ENCODE results near the gene NDUFA9.

Gene NDUFA9

GRCh38 chr12:4648501-4649357 is at the start of gene NDUFA9, which contains the start of gene AKAP3:
Gene NDUFA9 (plus strand): TSS chr12:4649114. CDS start chr12:4649127, 13 bp downstream.
Gene AKAP3 (minus strand): TSS chr12:4649051. CDS start chr12:4638196, 10,855 bp downstream.
- in situ Hi-C loops (cut with HindIII; ENCODE audit: low sequenced_read_pairs): no loop called here

GRCh38 chr12:4603421-4603820 is 45.5 kb upstream of the NDUFA9 start:
- in situ Hi-C loops (cut with HindIII; ENCODE audit: low sequenced_read_pairs): no loop called here

GRCh38 chr12:4603946-4604345 is 45.0 kb upstream of the NDUFA9 start:
- in situ Hi-C loops (cut with HindIII; ENCODE audit: low sequenced_read_pairs): no loop called here

GRCh38 chr12:4604684-4605193 is 44.2 kb upstream of the NDUFA9 start:
- in situ Hi-C loops (cut with HindIII; ENCODE audit: low sequenced_read_pairs): no loop called here

GRCh38 chr12:4607056-4607455 is 41.9 kb upstream of the NDUFA9 start:
- in situ Hi-C loops (cut with HindIII; ENCODE audit: low sequenced_read_pairs): no loop called here

GRCh38 chr12:4609071-4609470 is 39.8 kb upstream of the NDUFA9 start:
- in situ Hi-C loops (cut with HindIII; ENCODE audit: low sequenced_read_pairs): no loop called here

GRCh38 chr12:4610481-4610880 is 38.4 kb upstream of the NDUFA9 start:
- in situ Hi-C loops (cut with HindIII; ENCODE audit: low sequenced_read_pairs): no loop called here

GRCh38 chr12:4615667-4616066 is 33.2 kb upstream of the NDUFA9 start:
- in situ Hi-C loops (cut with HindIII; ENCODE audit: low sequenced_read_pairs): no loop called here

GRCh38 chr12:4621511-4621910 is 27.4 kb upstream of the NDUFA9 start:
- in situ Hi-C loops (cut with HindIII; ENCODE audit: low sequenced_read_pairs): no loop called here

GRCh38 chr12:4626543-4626942 is 22.4 kb upstream of the NDUFA9 start:
- in situ Hi-C loops (cut with HindIII; ENCODE audit: low sequenced_read_pairs): no loop called here

GRCh38 chr12:4628406-4628805 is 20.5 kb upstream of the NDUFA9 start:
- in situ Hi-C loops (cut with HindIII; ENCODE audit: low sequenced_read_pairs): no loop called here

- in situ Hi-C loops (cut with HindIII; ENCODE audit: low sequenced_read_pairs): no loop called here
These were observed 18.7 kb upstream of the NDUFA9 start for GRCh38 chr12:4630262-4630661.

GRCh38 chr12:4643747-4644146 is 5.2 kb upstream of the NDUFA9 start:
- in situ Hi-C loops (cut with HindIII; ENCODE audit: low sequenced_read_pairs): no loop called here

- in situ Hi-C loops (cut with HindIII; ENCODE audit: low sequenced_read_pairs): no loop called here
These were observed 3.9 kb upstream of the NDUFA9 start for GRCh38 chr12:4645023-4645422.

GRCh38 chr12:4648104-4648500 is 812 bp upstream of the NDUFA9 start:
- in situ Hi-C loops (cut with HindIII; ENCODE audit: low sequenced_read_pairs): no loop called here

- in situ Hi-C loops (cut with HindIII; ENCODE audit: low sequenced_read_pairs): no loop called here
These were observed 396 bp downstream of the NDUFA9 start for GRCh38 chr12:4649358-4649661.

GRCh38 chr12:4653257-4653656 is 4.3 kb downstream of the NDUFA9 start:
- in situ Hi-C loops (cut with HindIII; ENCODE audit: low sequenced_read_pairs): loop anchor here (25.0 kb wide), 1 partner anchor 109 kb away; no protein-coding TSS in a partner anchor

GRCh38 chr12:4653691-4654090 is 4.8 kb downstream of the NDUFA9 start:
- in situ Hi-C loops (cut with HindIII; ENCODE audit: low sequenced_read_pairs): loop anchor here (25.0 kb wide), 1 partner anchor 109 kb away; no protein-coding TSS in a partner anchor

- in situ Hi-C loops (cut with HindIII; ENCODE audit: low sequenced_read_pairs): loop anchor here (25.0 kb wide), 1 partner anchor 98 kb away; no protein-coding TSS in a partner anchor
These were observed 15.1 kb downstream of the NDUFA9 start for GRCh38 chr12:4663971-4664505.

GRCh38 chr12:4665236-4665635 is 16.3 kb downstream of the NDUFA9 start:
- in situ Hi-C loops (cut with HindIII; ENCODE audit: low sequenced_read_pairs): loop anchor here (25.0 kb wide), 1 partner anchor 97 kb away; no protein-coding TSS in a partner anchor

- in situ Hi-C loops (cut with HindIII; ENCODE audit: low sequenced_read_pairs): no loop called here
These were observed 30.8 kb downstream of the NDUFA9 start for GRCh38 chr12:4679711-4680110.

GRCh38 chr12:4681732-4682131 is 32.8 kb downstream of the NDUFA9 start:
- in situ Hi-C loops (cut with HindIII; ENCODE audit: low sequenced_read_pairs): no loop called here

All from DLD1 (cell line).